Measurements from ENCODE around the gene ZNF503.

DNA sequence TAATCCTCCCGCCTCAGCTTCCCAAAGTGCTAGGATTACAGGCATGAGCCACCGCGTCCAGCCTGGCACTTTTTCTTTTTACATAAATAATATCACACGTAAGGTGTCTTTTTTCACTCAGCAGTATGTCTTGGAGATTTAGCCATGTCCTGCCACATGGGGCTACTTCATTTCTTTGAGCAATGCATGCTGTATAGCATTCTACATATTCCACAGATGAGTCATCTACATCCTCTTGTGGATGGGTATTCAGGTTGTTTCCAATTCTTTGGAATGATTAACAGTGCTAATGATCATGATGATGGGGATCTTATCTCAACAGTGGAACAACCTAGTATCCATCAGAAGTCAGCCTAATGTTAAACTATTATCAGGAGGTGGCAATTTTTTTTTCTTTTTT is 50.8 kb downstream of the ZNF503 start:
- TF ChIP-seq, protein P1, sequence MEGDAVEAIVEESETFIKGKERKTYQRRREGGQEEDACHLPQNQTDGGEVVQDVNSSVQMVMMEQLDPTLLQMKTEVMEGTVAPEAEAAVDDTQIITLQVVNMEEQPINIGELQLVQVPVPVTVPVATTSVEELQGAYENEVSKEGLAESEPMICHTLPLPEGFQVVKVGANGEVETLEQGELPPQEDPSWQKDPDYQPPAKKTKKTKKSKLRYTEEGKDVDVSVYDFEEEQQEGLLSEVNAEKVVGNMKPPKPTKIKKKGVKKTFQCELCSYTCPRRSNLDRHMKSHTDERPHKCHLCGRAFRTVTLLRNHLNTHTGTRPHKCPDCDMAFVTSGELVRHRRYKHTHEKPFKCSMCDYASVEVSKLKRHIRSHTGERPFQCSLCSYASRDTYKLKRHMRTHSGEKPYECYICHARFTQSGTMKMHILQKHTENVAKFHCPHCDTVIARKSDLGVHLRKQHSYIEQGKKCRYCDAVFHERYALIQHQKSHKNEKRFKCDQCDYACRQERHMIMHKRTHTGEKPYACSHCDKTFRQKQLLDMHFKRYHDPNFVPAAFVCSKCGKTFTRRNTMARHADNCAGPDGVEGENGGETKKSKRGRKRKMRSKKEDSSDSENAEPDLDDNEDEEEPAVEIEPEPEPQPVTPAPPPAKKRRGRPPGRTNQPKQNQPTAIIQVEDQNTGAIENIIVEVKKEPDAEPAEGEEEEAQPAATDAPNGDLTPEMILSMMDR (IDR thresholded peaks at IDR 0.05), result no peak
- no peak for TF ChIP-seq ZFX (IDR thresholded peaks at IDR 0.05; ENCODE audit: borderline replicate concordance)

All from 22Rv1 (cell line).